Measurements from ENCODE around the gene UBE2QL1. TPM values are rescaled to one million over a fixed set of nuclear protein-coding genes. Genes with fewer than 3 reads are reported as not detected.

UBE2QL1 gene
- total and polyA plus RNA-seq, 8 donors, result 0.13 to 2.4 (median 0.63) TPM

DNA sequence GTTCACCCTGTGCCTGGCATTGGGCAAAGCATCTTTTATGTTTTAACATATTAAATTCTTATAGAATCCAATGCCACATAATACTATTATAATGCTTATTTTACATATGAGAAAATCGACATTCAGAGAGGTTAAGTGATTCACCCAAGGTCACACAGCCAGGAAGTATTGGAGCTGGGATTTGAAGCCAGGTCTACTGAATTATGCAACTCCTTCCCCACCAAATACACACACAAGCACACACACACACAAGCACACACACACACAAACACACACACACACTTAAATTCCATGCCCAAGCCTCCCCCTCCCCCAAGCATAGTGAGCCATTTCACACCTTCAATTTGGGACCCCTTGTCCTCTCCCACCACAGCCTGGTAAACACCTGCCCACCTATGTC lies 37.4 kb downstream of the UBE2QL1 start:
- H3K4me1 ChIP-seq, result no peaks in the 10 kb centered on the region
- H3K27me3 ChIP-seq, result no peaks in the 10 kb centered on the region
- TF ChIP-seq, protein P1, sequence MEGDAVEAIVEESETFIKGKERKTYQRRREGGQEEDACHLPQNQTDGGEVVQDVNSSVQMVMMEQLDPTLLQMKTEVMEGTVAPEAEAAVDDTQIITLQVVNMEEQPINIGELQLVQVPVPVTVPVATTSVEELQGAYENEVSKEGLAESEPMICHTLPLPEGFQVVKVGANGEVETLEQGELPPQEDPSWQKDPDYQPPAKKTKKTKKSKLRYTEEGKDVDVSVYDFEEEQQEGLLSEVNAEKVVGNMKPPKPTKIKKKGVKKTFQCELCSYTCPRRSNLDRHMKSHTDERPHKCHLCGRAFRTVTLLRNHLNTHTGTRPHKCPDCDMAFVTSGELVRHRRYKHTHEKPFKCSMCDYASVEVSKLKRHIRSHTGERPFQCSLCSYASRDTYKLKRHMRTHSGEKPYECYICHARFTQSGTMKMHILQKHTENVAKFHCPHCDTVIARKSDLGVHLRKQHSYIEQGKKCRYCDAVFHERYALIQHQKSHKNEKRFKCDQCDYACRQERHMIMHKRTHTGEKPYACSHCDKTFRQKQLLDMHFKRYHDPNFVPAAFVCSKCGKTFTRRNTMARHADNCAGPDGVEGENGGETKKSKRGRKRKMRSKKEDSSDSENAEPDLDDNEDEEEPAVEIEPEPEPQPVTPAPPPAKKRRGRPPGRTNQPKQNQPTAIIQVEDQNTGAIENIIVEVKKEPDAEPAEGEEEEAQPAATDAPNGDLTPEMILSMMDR (IDR thresholded peaks at IDR 0.05), result no peak
- H3K36me3 ChIP-seq, result no peaks in the 10 kb centered on the region
- H3K4me3 ChIP-seq, result no peak overlapping the region
- DNase-seq, result no peak
- ATAC-seq, result no peak
- WGBS, 2 donors, result 53 to 56% methylated on average over 1 of the region's 1 CpG
- H3K27ac ChIP-seq, result no peak overlapping the region
- no peak for FAIRE-seq
- H3K9me3 ChIP-seq, result no peaks in the 10 kb centered on the region
- intact Hi-C loops (cut with DNase I), result no loop called here

DNA sequence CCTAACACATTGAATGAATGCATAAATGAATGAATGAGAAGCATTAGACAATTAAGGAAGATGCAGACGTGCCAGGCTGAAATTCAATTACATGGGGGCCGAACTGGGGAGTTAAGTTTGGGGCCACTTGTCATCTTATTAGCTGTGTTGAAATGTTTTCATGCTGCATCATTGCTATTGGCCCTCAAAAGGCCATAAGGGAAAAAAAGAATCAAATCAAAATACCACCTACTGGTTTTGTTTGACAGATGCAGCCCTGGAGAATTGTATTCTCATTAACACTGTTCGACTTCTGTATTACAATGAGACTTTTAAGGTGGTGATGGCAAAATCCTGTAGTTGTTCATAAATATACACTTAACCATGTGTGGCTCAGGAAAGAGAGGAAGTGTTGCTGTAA lies 38.4 kb downstream of the UBE2QL1 start:
- no peaks in the 10 kb centered on the region for H3K4me1 ChIP-seq
- intact Hi-C loops (cut with DNase I), result no loop called here
- H3K36me3 ChIP-seq, result no peaks in the 10 kb centered on the region
- no peak overlapping the region for H3K4me3 ChIP-seq
- TF ChIP-seq, protein P1 (IDR thresholded peaks at IDR 0.05), result no peak
- H3K27ac ChIP-seq, result no peak overlapping the region
- no peak for ATAC-seq
- H3K9me3 ChIP-seq, result no peaks in the 10 kb centered on the region
- DNase-seq, result no peak
- H3K27me3 ChIP-seq, result no peaks in the 10 kb centered on the region
- no peak for FAIRE-seq
- 40 to 51% methylated on average over 3 of the region's 3 CpGs for WGBS, 2 donors

DNA sequence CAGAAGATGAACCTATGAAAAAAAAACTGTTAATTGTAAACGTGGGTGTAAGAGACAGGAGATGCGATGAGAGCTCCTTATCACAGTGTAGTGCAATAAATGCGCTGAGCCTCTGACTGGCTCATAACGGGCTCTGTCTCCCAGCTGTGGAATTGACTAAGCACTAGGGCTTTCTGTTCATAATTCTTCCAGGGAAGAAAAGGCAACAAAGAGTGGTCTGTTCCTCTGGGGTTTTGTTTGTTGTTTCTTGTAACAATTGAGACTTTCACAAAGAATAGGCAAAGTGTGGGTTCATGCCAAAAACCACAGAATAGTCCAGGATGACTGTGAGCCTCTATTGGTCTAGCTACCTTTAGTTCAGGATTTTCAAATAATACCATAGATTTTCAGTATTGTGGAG lies 39.4 kb downstream of the UBE2QL1 start:
- ATAC-seq (peak in 2 of 4 donors; percentile 52 to 57), FAIRE-seq (no peak), DNase-seq (no peak)
- WGBS, 2 donors, result 13 to 16% methylated on average over 4 of the region's 4 CpGs
- TF ChIP-seq, protein P1 (IDR thresholded peaks at IDR 0.05), result no peak
- no peaks in the 10 kb centered on the region for H3K9me3 ChIP-seq
- no peaks in the 10 kb centered on the region for H3K27me3 ChIP-seq
- H3K4me3 ChIP-seq, result no peak overlapping the region
- H3K27ac ChIP-seq, result no peak overlapping the region
- no peaks in the 10 kb centered on the region for H3K36me3 ChIP-seq
- H3K4me1 ChIP-seq, result no peaks in the 10 kb centered on the region
- intact Hi-C loops (cut with DNase I), result no loop called here

DNA sequence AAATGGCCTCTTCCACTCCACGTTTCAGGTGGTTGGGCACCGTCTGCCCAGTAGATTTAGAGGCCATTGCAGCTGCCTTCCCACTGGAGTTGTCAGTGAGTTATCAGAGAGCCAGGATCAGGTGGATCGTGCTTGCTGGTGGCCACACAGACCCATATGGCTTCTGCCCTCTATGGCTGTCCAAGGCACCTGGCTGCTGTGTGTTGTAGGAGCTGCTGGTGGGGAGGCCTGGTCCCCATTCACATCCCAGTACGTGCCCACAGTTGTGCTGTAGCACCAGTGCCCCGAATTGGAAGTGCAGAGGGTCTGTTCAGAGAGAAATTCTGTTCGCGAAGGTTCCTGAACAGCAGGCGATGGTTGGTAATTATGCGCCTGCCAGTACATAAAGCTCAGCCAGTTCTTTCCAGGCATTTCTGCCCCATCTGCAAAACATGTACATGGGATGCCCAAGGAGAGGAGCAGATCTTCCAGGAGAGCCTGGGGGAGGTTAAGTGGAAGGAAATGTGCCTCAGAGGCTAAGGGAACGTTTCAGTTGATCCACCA lies 41.1 kb downstream of the UBE2QL1 start:
- FAIRE-seq (no peak), ATAC-seq (no peak), DNase-seq (no peak)
- Histone ChIP-seq H3K27me3 (no peaks in the 10 kb centered on the region), H3K4me3 (no peak overlapping the region), H3K4me1 (peaks cover 1 to 5% (median 3%) of the 10 kb centered on the region in 3 donors), H3K9me3 (no peaks in the 10 kb centered on the region), H3K36me3 (no peaks in the 10 kb centered on the region), H3K27ac (no peak overlapping the region)
- TF ChIP-seq, protein P1 (IDR thresholded peaks at IDR 0.05), result no peak
- 75% methylated on average over 10 of the region's 10 CpGs for WGBS, 2 donors
- intact Hi-C loops (cut with DNase I), result no loop called here

DNA sequence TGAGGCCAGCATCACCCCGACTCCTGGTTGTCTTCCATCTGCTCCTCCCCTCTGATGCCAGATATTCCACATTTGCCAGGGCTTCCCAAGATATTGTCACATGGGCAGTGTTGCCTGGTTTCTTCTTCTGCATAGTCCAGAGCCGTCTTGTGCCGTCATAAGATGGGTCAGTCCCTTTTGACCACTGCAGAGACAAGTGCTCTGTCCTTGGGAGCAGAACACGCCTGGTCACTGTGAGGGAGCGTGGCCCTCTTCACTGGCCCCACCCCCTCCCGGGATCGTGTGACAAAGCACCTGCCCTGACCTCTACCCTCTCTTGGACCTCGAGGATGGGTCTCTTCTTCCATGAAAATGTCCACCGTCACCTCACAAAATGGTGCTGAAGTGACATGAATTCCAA lies 41.6 kb downstream of the UBE2QL1 start:
- Histone ChIP-seq H3K27me3 (no peaks in the 10 kb centered on the region), H3K36me3 (no peaks in the 10 kb centered on the region), H3K9me3 (no peaks in the 10 kb centered on the region), H3K4me3 (no peak overlapping the region), H3K4me1 (peaks cover 4 to 10% (median 9%) of the 10 kb centered on the region in 3 donors), H3K27ac (no peak overlapping the region)
- TF ChIP-seq, protein P1 (IDR thresholded peaks at IDR 0.05), result no peak
- no peak for ATAC-seq
- intact Hi-C loops (cut with DNase I), result no loop called here
- no peak for DNase-seq
- WGBS, 2 donors, result 64 to 68% methylated on average over 9 of the region's 9 CpGs
- FAIRE-seq, result no peak

Data from pancreas (tissue), 10 donors.